Measurements from ENCODE around the gene POT1.

DNA sequence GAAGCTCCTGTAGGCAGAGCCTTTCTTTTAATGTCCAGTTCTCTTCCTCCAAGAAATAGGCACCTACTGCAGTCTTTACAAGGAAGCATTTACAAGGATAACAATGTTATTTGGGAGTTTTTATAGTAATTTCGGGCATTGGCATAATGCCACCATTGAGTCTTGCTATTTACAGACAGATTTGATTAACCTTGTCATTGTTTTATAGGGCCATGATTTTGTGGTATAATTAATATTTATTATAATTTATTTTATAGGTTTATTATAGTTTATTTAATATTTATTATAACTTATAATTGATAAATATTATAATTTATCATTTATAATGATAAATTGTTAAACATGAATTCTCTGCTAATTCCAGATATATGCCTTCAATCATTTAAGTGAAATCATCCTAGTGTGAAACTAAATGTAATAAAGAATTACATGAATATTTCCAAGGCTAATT is 573 bp upstream of the POT1 start:
- TF ChIP-seq TCF7L2 (IDR thresholded peaks at IDR 0.05; ENCODE audit: low read depth, low read length) = no peak
- no peak for TF ChIP-seq CTCF (IDR thresholded peaks at IDR 0.05)
- TF ChIP-seq, protein P1, sequence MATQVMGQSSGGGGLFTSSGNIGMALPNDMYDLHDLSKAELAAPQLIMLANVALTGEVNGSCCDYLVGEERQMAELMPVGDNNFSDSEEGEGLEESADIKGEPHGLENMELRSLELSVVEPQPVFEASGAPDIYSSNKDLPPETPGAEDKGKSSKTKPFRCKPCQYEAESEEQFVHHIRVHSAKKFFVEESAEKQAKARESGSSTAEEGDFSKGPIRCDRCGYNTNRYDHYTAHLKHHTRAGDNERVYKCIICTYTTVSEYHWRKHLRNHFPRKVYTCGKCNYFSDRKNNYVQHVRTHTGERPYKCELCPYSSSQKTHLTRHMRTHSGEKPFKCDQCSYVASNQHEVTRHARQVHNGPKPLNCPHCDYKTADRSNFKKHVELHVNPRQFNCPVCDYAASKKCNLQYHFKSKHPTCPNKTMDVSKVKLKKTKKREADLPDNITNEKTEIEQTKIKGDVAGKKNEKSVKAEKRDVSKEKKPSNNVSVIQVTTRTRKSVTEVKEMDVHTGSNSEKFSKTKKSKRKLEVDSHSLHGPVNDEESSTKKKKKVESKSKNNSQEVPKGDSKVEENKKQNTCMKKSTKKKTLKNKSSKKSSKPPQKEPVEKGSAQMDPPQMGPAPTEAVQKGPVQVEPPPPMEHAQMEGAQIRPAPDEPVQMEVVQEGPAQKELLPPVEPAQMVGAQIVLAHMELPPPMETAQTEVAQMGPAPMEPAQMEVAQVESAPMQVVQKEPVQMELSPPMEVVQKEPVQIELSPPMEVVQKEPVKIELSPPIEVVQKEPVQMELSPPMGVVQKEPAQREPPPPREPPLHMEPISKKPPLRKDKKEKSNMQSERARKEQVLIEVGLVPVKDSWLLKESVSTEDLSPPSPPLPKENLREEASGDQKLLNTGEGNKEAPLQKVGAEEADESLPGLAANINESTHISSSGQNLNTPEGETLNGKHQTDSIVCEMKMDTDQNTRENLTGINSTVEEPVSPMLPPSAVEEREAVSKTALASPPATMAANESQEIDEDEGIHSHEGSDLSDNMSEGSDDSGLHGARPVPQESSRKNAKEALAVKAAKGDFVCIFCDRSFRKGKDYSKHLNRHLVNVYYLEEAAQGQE (IDR thresholded peaks at IDR 0.05; ENCODE audit: insufficient read depth in 1 of 2, low read depth in 2 of 2, low read length in 1 of 2) = no peak
- TF ChIP-seq SIN3A (IDR thresholded peaks at IDR 0.05; ENCODE audit: borderline replicate concordance, insufficient read depth, low read depth, low read length) = no peak
- no peak for TF ChIP-seq POLR2AphosphoS5 (IDR thresholded peaks at IDR 0.05; ENCODE audit: low read depth, low read length)

Data from Panc1 (cell line).